DMS153 treated with DMSO at 0.1 percent for 48 hours (cell line): ENCODE data around the gene AGO1.
"Not testable (repeated sequence)": the region's sequence is repeated elsewhere in the genome, so short reads cannot be mapped to it uniquely, and the experiment has no call there.

ENCODE experiments used
- DNase-seq: peaks from one replicate; lab custom pipeline; 2025; ENCODE audit not compliant: unreplicated experiment; lab: John Stamatoyannopoulos, UW

The AGO1 gene

DNA sequence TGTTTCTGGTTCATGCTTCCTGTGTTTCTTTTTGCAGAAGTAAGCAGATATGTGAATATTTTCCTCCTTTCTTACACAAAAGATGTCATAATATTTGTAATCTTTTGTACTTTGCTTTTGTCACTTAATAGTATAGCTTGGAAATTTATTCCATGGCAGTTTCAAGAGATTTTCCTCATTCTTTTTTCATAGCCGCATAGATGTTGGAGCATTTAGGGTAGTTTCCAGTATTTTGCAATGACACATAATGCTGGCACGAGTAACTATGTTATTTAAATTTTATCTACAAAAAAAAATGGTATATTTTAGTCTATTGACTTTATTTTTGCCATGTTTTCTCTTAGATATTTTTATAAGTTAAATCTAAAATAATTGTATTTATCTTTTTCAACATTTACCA is 88.6 kb downstream of the AGO1 start:
- DNase-seq: no peak

DNA sequence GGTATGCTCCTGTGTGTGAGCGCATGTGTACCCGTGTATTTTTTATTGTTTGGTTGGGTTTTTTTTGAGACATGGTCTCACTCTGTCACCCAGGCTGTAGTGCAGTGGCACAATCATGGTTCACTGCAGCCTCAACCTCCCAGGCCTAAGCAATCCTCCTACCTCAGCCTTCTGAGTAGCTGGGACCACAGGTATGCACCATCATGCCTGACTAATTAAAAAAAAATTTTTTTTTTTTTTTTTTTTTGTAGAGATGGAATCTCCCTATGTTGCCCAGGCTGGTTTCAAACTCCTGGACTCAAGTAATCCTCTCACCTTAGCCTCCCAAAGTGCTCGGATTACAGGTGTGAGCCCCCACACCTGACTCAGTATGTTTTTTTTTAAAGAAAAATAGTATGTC is 89.6 kb downstream of the AGO1 start:
- not testable (repeated sequence) for DNase-seq

DNA sequence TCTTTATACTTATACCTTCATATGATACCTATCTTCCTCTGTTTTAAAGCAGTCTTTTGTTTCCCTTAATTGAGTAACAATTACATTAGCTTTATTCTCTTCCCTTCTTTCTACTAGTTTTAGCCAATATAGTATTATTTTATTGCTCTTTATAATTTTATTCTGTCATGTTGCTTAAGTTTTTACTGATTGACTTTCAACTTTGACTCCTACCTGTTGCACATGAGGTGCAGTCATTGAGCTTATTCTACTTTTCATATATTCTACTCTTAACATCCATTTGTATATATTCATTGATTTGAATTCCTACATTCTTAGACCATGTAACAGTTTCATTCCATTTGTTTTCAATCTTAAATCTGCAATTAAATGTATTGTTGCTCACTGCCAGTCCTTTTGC is 97.1 kb downstream of the AGO1 start:
- no peak for DNase-seq
